ENCODE results near the gene SHH. TPM values are rescaled to one million over a fixed set of nuclear protein-coding genes. Genes with fewer than 3 reads are reported as not detected.
"Not testable (repeated sequence)": the region's sequence is repeated elsewhere in the genome, so short reads cannot be mapped to it uniquely, and the experiment has no call there.

Gene SHH
- total RNA-seq, 1 experiment from 2014 or later: 0.26 TPM

DNA sequence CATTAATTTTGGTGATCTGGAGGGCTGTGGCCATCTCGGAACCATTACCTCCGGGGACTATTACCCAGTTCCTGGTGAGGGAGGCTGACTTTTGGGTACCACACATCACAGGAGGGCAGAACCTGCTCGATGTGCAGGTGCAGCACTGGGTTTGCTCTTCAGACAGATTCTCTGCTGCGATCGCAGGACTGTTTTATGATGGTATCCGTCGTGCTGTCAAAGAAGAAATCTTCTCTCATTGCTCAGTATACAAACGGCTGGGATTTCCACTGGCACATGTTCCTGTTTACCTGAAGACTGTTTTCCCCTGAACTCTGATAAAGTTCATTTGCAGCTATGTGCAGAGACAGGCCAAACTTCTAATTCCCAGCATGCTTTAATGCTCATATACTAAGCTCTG lies 27.2 kb upstream of the SHH start (continued):
- TF ChIP-seq, protein P1, sequence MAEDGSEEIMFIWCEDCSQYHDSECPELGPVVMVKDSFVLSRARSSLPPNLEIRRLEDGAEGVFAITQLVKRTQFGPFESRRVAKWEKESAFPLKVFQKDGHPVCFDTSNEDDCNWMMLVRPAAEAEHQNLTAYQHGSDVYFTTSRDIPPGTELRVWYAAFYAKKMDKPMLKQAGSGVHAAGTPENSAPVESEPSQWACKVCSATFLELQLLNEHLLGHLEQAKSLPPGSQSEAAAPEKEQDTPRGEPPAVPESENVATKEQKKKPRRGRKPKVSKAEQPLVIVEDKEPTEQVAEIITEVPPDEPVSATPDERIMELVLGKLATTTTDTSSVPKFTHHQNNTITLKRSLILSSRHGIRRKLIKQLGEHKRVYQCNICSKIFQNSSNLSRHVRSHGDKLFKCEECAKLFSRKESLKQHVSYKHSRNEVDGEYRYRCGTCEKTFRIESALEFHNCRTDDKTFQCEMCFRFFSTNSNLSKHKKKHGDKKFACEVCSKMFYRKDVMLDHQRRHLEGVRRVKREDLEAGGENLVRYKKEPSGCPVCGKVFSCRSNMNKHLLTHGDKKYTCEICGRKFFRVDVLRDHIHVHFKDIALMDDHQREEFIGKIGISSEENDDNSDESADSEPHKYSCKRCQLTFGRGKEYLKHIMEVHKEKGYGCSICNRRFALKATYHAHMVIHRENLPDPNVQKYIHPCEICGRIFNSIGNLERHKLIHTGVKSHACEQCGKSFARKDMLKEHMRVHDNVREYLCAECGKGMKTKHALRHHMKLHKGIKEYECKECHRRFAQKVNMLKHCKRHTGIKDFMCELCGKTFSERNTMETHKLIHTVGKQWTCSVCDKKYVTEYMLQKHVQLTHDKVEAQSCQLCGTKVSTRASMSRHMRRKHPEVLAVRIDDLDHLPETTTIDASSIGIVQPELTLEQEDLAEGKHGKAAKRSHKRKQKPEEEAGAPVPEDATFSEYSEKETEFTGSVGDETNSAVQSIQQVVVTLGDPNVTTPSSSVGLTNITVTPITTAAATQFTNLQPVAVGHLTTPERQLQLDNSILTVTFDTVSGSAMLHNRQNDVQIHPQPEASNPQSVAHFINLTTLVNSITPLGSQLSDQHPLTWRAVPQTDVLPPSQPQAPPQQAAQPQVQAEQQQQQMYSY (CRISPR knock-in tag; IDR thresholded peaks at IDR 0.05): no peak

DNA sequence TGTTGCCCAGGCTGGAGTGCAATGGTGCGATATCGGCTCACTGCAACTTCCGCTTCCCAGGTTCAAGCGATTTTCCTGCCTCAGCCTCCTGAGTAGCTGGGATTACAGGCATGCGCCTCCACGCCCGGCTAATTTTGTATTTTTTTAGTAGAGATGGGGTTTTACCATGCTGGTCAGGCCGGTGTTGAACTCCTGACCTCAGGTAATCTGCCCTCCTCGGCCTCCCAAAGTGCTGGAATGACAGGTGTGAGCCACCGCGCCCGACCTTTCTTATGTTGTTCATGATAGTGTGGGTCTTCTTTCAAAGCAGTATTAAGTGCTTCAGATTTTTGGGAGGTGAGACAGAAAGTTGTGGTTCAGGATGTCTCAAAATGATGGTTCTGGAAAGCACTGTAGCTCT lies 26.0 kb upstream of the SHH start:
- DNase-seq (ENCODE audit: low spot score); H3K27me3 Mint-ChIP-seq (ENCODE audit: low read depth); H3K4me3 Mint-ChIP-seq; H3K36me3 Mint-ChIP-seq; ATAC-seq; CTCF ChIA-PET; H3K4me1 Mint-ChIP-seq; H3K27ac Mint-ChIP-seq; H3K9me3 Mint-ChIP-seq; POLR2A ChIA-PET: not testable (repeated sequence)

DNA sequence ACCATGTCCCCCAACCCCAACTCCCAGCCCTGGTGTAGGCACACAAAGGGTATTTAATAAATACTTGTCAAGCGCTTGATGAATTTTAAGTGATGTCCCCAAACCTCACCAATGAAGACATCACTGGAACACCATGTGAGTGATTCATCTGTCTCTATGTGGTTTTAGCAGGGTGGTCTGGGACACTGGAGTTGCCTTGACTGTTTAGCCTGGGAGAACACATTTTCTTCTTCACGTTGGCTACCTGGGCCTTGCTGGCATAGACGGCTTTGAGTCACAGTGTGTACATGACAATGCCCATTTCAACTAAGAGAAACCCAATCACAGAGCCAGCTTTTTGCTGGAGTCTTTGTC lies 24.8 kb upstream of the SHH start:
- no peak for DNase-seq (ENCODE audit: low spot score)
- H3K4me3 Mint-ChIP-seq: no peak overlapping the region
- no peak overlapping the region for H3K27ac Mint-ChIP-seq
- no peaks in the 10 kb centered on the region; the same call in 1 of the 2 replicates for H3K27me3 Mint-ChIP-seq (ENCODE audit: low read depth)
- ATAC-seq: no peak
- no peaks in the 10 kb centered on the region for H3K36me3 Mint-ChIP-seq
- POLR2A ChIA-PET: no interaction called here
- H3K9me3 Mint-ChIP-seq: peaks cover 4% of the 10 kb centered on the region; the same call in 1 of the 2 replicates
- peaks cover 8% of the 10 kb centered on the region for H3K4me1 Mint-ChIP-seq
- CTCF ChIA-PET: interaction anchor here (1.0 kb wide), 1 partner anchor 48 kb away, joined by 3 read pairs; no protein-coding TSS in a partner anchor
- TF ChIP-seq GRHL2 (CRISPR knock-in tag; IDR thresholded peaks at IDR 0.05; ENCODE audit: insufficient replicate concordance, severe bottlenecking) (no peak), JUN (CRISPR knock-in tag; IDR thresholded peaks at IDR 0.05) (no peak), SMAD4 (CRISPR knock-in tag; IDR thresholded peaks at IDR 0.05) (no peak), GABPB1 (CRISPR knock-in tag; IDR thresholded peaks at IDR 0.05) (no peak), CREM (CRISPR knock-in tag; IDR thresholded peaks at IDR 0.05) (no peak), TEAD1 (CRISPR knock-in tag; IDR thresholded peaks at IDR 0.05) (no peak), KAT7 (CRISPR knock-in tag; IDR thresholded peaks at IDR 0.05; ENCODE audit: borderline replicate concordance) (no peak), ETV6 (CRISPR knock-in tag; IDR thresholded peaks at IDR 0.05) (no peak), TP53 (CRISPR knock-in tag; IDR thresholded peaks at IDR 0.05) (no peak), SP1 (CRISPR knock-in tag; conservative IDR thresholded peaks at IDR 0.05) (no peak), ELF4 (CRISPR knock-in tag; IDR thresholded peaks at IDR 0.05; ENCODE audit: low read depth) (no peak)
- TF ChIP-seq, protein P2, sequence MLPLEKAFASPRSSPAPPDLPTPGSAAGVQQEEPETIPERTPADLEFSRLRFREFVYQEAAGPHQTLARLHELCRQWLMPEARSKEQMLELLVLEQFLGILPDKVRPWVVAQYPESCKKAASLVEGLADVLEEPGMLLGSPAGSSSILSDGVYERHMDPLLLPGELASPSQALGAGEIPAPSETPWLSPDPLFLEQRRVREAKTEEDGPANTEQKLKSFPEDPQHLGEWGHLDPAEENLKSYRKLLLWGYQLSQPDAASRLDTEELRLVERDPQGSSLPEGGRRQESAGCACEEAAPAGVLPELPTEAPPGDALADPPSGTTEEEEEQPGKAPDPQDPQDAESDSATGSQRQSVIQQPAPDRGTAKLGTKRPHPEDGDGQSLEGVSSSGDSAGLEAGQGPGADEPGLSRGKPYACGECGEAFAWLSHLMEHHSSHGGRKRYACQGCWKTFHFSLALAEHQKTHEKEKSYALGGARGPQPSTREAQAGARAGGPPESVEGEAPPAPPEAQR (CRISPR knock-in tag; IDR thresholded peaks at IDR 0.05): no peak
- TF ChIP-seq, protein P3, sequence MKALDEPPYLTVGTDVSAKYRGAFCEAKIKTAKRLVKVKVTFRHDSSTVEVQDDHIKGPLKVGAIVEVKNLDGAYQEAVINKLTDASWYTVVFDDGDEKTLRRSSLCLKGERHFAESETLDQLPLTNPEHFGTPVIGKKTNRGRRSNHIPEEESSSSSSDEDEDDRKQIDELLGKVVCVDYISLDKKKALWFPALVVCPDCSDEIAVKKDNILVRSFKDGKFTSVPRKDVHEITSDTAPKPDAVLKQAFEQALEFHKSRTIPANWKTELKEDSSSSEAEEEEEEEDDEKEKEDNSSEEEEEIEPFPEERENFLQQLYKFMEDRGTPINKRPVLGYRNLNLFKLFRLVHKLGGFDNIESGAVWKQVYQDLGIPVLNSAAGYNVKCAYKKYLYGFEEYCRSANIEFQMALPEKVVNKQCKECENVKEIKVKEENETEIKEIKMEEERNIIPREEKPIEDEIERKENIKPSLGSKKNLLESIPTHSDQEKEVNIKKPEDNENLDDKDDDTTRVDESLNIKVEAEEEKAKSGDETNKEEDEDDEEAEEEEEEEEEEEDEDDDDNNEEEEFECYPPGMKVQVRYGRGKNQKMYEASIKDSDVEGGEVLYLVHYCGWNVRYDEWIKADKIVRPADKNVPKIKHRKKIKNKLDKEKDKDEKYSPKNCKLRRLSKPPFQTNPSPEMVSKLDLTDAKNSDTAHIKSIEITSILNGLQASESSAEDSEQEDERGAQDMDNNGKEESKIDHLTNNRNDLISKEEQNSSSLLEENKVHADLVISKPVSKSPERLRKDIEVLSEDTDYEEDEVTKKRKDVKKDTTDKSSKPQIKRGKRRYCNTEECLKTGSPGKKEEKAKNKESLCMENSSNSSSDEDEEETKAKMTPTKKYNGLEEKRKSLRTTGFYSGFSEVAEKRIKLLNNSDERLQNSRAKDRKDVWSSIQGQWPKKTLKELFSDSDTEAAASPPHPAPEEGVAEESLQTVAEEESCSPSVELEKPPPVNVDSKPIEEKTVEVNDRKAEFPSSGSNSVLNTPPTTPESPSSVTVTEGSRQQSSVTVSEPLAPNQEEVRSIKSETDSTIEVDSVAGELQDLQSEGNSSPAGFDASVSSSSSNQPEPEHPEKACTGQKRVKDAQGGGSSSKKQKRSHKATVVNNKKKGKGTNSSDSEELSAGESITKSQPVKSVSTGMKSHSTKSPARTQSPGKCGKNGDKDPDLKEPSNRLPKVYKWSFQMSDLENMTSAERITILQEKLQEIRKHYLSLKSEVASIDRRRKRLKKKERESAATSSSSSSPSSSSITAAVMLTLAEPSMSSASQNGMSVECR (CRISPR knock-in tag; IDR thresholded peaks at IDR 0.05; ENCODE audit: borderline replicate concordance): no peak
- TF ChIP-seq, protein P4, sequence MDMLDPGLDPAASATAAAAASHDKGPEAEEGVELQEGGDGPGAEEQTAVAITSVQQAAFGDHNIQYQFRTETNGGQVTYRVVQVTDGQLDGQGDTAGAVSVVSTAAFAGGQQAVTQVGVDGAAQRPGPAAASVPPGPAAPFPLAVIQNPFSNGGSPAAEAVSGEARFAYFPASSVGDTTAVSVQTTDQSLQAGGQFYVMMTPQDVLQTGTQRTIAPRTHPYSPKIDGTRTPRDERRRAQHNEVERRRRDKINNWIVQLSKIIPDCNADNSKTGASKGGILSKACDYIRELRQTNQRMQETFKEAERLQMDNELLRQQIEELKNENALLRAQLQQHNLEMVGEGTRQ (CRISPR knock-in tag; IDR thresholded peaks at IDR 0.05): no peak
- TF ChIP-seq, protein P5, sequence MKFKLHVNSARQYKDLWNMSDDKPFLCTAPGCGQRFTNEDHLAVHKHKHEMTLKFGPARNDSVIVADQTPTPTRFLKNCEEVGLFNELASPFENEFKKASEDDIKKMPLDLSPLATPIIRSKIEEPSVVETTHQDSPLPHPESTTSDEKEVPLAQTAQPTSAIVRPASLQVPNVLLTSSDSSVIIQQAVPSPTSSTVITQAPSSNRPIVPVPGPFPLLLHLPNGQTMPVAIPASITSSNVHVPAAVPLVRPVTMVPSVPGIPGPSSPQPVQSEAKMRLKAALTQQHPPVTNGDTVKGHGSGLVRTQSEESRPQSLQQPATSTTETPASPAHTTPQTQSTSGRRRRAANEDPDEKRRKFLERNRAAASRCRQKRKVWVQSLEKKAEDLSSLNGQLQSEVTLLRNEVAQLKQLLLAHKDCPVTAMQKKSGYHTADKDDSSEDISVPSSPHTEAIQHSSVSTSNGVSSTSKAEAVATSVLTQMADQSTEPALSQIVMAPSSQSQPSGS (CRISPR knock-in tag; IDR thresholded peaks at IDR 0.05; ENCODE audit: borderline replicate concordance, low read depth): no peak
- TF ChIP-seq, protein P6, sequence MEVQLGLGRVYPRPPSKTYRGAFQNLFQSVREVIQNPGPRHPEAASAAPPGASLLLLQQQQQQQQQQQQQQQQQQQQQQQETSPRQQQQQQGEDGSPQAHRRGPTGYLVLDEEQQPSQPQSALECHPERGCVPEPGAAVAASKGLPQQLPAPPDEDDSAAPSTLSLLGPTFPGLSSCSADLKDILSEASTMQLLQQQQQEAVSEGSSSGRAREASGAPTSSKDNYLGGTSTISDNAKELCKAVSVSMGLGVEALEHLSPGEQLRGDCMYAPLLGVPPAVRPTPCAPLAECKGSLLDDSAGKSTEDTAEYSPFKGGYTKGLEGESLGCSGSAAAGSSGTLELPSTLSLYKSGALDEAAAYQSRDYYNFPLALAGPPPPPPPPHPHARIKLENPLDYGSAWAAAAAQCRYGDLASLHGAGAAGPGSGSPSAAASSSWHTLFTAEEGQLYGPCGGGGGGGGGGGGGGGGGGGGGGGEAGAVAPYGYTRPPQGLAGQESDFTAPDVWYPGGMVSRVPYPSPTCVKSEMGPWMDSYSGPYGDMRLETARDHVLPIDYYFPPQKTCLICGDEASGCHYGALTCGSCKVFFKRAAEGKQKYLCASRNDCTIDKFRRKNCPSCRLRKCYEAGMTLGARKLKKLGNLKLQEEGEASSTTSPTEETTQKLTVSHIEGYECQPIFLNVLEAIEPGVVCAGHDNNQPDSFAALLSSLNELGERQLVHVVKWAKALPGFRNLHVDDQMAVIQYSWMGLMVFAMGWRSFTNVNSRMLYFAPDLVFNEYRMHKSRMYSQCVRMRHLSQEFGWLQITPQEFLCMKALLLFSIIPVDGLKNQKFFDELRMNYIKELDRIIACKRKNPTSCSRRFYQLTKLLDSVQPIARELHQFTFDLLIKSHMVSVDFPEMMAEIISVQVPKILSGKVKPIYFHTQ (CRISPR knock-in tag; IDR thresholded peaks at IDR 0.05): no peak
- TF ChIP-seq, protein P7, sequence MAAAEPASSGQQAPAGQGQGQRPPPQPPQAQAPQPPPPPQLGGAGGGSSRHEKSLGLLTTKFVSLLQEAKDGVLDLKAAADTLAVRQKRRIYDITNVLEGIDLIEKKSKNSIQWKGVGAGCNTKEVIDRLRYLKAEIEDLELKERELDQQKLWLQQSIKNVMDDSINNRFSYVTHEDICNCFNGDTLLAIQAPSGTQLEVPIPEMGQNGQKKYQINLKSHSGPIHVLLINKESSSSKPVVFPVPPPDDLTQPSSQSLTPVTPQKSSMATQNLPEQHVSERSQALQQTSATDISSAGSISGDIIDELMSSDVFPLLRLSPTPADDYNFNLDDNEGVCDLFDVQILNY (CRISPR knock-in tag; IDR thresholded peaks at IDR 0.05): no peak

Data from WTC11 (cell line).